IMR-90 (cell line): ENCODE results near the gene SALL4. TPM values are rescaled to one million over a fixed set of nuclear protein-coding genes. Genes with fewer than 3 reads are reported as not detected.

Experiments
- ATAC-seq: fragments of 200-7000 bp; cut with Tn5 transposase; 2 replicates; pipeline ENCODE4 v1.9.1; 2020; ENCODE audit warnings: low read depth, mild to moderate bottlenecking, moderate library complexity
- BruUV-seq: library from RNA; stranded (reverse); fragments of 400-500 nt; replicated peaks from 2 replicates; lab custom pipeline; 2021; lab: Mats Ljungman, UMichigan
- CTCF ChIA-PET: fragments of 300-600 bp; formaldehyde crosslinking; extraction: SDS; loops from one replicate; lab custom pipeline; 2021; ENCODE audit warnings: antibody characterized with exemption; lab: Yijun Ruan, JAX
- POLR2A ChIA-PET: fragments of 300-600 bp; sonication (Branson Sonifier 250); formaldehyde crosslinking; loops from one replicate; lab custom pipeline; 2022; ENCODE audit warnings: antibody characterized with exemption; ENCODE audit not compliant: unreplicated experiment; lab: Charles Lee
- DNase-seq: peaks from one replicate; pipeline ENCODE4 v3.0.0; 2013
- H2AFZ ChIP-seq: replicated peaks from 2 replicates; pipeline ENCODE3; 2013; ENCODE audit warnings: low read length, mild to moderate bottlenecking; ENCODE audit not compliant: poor library complexity
- H2AK5ac ChIP-seq: 2 replicates; pipeline ENCODE4 v1.6.1; 2013; ENCODE audit warnings: low read depth, low read length, inconsistent platforms
- H2AK9ac ChIP-seq: replicated peaks from 2 replicates; pipeline ENCODE3; 2013; ENCODE audit warnings: mild to moderate bottlenecking, low read depth, low read length, moderate library complexity; ENCODE audit not compliant: poor library complexity
- H2BK120ac ChIP-seq: 2 replicates; pipeline ENCODE4 v1.6.1; 2013; ENCODE audit warnings: low read depth, low read length, inconsistent platforms
- H2BK15ac ChIP-seq: 3 replicates; pipeline ENCODE4 v1.6.1; 2013; ENCODE audit warnings: low read depth, low read length, inconsistent platforms
- H2BK20ac ChIP-seq: 2 replicates; pipeline ENCODE4 v1.6.1; 2013; ENCODE audit warnings: low read depth, mild to moderate bottlenecking, inconsistent platforms, low read length, moderate library complexity
- H2BK5ac ChIP-seq: 2 replicates; pipeline ENCODE4 v1.6.1; 2013; ENCODE audit warnings: mild to moderate bottlenecking, low read depth, low read length, inconsistent platforms; ENCODE audit not compliant: poor library complexity, severe bottlenecking
- H3K14ac ChIP-seq: replicated peaks from 2 replicates; pipeline ENCODE4 v1.6.1; 2013; ENCODE audit warnings: low read depth, low read length, inconsistent platforms
- H3K18ac ChIP-seq: 2 replicates; pipeline ENCODE4 v1.6.1; 2013; ENCODE audit warnings: low read depth, low read length, control low read depth
- H3K23ac ChIP-seq: 2 replicates; pipeline ENCODE4 v1.6.1; 2013; ENCODE audit warnings: low read depth, low read length, inconsistent platforms
- H3K27ac ChIP-seq: 2 replicates; pipeline ENCODE4 v1.5.1; 2013; ENCODE audit warnings: mild to moderate bottlenecking, control low read depth, low read length; ENCODE audit not compliant: insufficient read depth
- H3K27me3 ChIP-seq: 2 replicates; pipeline ENCODE4 v1.6.1; 2013; ENCODE audit warnings: low read length; ENCODE audit not compliant: control insufficient read depth, insufficient read depth
- H3K36me3 ChIP-seq: 2 replicates; pipeline ENCODE4 v1.6.1; 2013; ENCODE audit warnings: low read length, mixed read lengths; ENCODE audit not compliant: control insufficient read depth, insufficient read depth
- H3K4ac ChIP-seq: 2 replicates; pipeline ENCODE4 v1.6.1; 2013; ENCODE audit warnings: low read depth, low read length, inconsistent platforms
- H3K4me1 ChIP-seq: 2 replicates; pipeline ENCODE4 v1.6.1; 2013; ENCODE audit warnings: low read length, mixed read lengths; ENCODE audit not compliant: control insufficient read depth, insufficient read depth
- H3K4me2 ChIP-seq: 2 replicates; pipeline ENCODE4 v1.6.1; 2013; ENCODE audit warnings: low read depth, mild to moderate bottlenecking, control low read depth, low read length, moderate library complexity
- H3K4me3 ChIP-seq: 2 replicates; pipeline ENCODE4 v1.5.1; 2013; ENCODE audit warnings: low read depth, mild to moderate bottlenecking, control low read depth, low read length, moderate library complexity; ENCODE audit not compliant: insufficient read depth
- H3K56ac ChIP-seq: 2 replicates; pipeline ENCODE4 v1.6.1; 2013; ENCODE audit warnings: low read length, inconsistent platforms; ENCODE audit not compliant: insufficient read depth; ENCODE audit errors: extremely low read depth
- H3K79me1 ChIP-seq, 2 experiments: 2 replicates each; pipeline ENCODE4 v1.6.1; 2013; ENCODE audit warnings: low read length in 2 of 2, inconsistent platforms in 1 of 2, low read depth in 1 of 2
- H3K9ac ChIP-seq: 2 replicates; pipeline ENCODE4 v1.6.1; 2013; ENCODE audit warnings: low read depth, low read length, control low read depth
- H3K9me1 ChIP-seq: 2 replicates; pipeline ENCODE4 v1.6.1; 2013; ENCODE audit warnings: low read length, inconsistent platforms; ENCODE audit not compliant: insufficient read depth
- H3K9me3 ChIP-seq: 2 replicates; pipeline ENCODE4 v1.6.1; 2013; ENCODE audit warnings: low read length; ENCODE audit not compliant: control insufficient read depth, insufficient read depth
- H4K20me1 ChIP-seq: 2 replicates; pipeline ENCODE4 v1.6.1; 2013; ENCODE audit warnings: low read length, inconsistent platforms; ENCODE audit not compliant: insufficient read depth
- H4K5ac ChIP-seq: 2 replicates; pipeline ENCODE4 v1.6.1; 2013; ENCODE audit warnings: mild to moderate bottlenecking, low read depth, low read length, control low read depth
- H4K8ac ChIP-seq, 2 experiments: 2 replicates each; pipeline ENCODE4 v1.6.1; 2013; ENCODE audit warnings: low read depth in 2 of 2, low read length in 2 of 2, control low read depth in 1 of 2, inconsistent platforms in 1 of 2
- H4K91ac ChIP-seq: 2 replicates; pipeline ENCODE4 v1.6.1; 2013; ENCODE audit warnings: low read depth, low read length, inconsistent platforms; ENCODE audit not compliant: insufficient read depth
- BHLHE40 ChIP-seq: fragments of 150-350 bp; IDR thresholded peaks from 2 replicates; pipeline ENCODE4 v1.6.1; 2016; ENCODE audit warnings: mild to moderate bottlenecking, low read depth, low read length
- CEBPB ChIP-seq: IDR thresholded peaks from 2 replicates; pipeline ENCODE4 v1.6.1; 2012; ENCODE audit warnings: low read depth, low read length, improper control_type of control experiment
- CHD1 ChIP-seq: IDR thresholded peaks from 2 replicates; pipeline ENCODE4 v1.6.1; 2012; ENCODE audit warnings: low read depth, low read length, improper control_type of control experiment
- CTCF ChIP-seq: conservative IDR thresholded peaks from 2 replicates; pipeline ENCODE4 v1.5.1; 2012; ENCODE audit warnings: mild to moderate bottlenecking, low read depth, low read length, improper control_type of control experiment
- ELK1 ChIP-seq: fragments of 150-350 bp; IDR thresholded peaks from 2 replicates; pipeline ENCODE4 v1.6.1; 2016; ENCODE audit warnings: low read depth, mild to moderate bottlenecking, low read length, moderate library complexity, borderline replicate concordance
- FOS ChIP-seq: fragments of 150-350 bp; IDR thresholded peaks from 2 replicates; pipeline ENCODE4 v1.6.1; 2016; ENCODE audit warnings: low read depth, low read length
- MXI1 ChIP-seq: IDR thresholded peaks from 2 replicates; pipeline ENCODE4 v1.6.1; 2012; ENCODE audit warnings: low read depth, mild to moderate bottlenecking, low read length, moderate library complexity, borderline replicate concordance
- NFE2L2 ChIP-seq: fragments of 150-350 bp; IDR thresholded peaks from 2 replicates; pipeline ENCODE4 v1.6.1; 2016; ENCODE audit warnings: low read depth, mild to moderate bottlenecking, low read length
- POLR2A ChIP-seq: IDR thresholded peaks from 2 replicates; pipeline ENCODE4 v1.6.1; 2012; ENCODE audit warnings: mild to moderate bottlenecking, low read depth, low read length
- RAD21 ChIP-seq: IDR thresholded peaks from 2 replicates; pipeline ENCODE4 v1.6.1; 2012; ENCODE audit warnings: low read length, improper control_type of control experiment
- RCOR1 ChIP-seq: IDR thresholded peaks from 2 replicates; pipeline ENCODE4 v1.6.1; 2012; ENCODE audit warnings: mild to moderate bottlenecking, low read length, improper control_type of control experiment; ENCODE audit not compliant: insufficient replicate concordance
- RFX5 ChIP-seq: IDR thresholded peaks from 2 replicates; pipeline ENCODE4 v1.8.0; 2012; ENCODE audit warnings: low read depth, mild to moderate bottlenecking, low read length, moderate library complexity
- SMC3 ChIP-seq: fragments of 150-350 bp; IDR thresholded peaks from 2 replicates; pipeline ENCODE4 v1.6.1; 2016; ENCODE audit warnings: low read depth, mild to moderate bottlenecking, antibody characterized with exemption, low read length, moderate library complexity
- USF2 ChIP-seq: fragments of 150-350 bp; IDR thresholded peaks from 2 replicates; pipeline ENCODE4 v1.6.1; 2017; ENCODE audit warnings: mild to moderate bottlenecking, antibody characterized with exemption, low read length, low read depth
- WGBS, 2 experiments: methylation state at CpG; one replicate each; pipeline versions ENCODE4 v1.1.5 to v1.1.7; 2013; ENCODE audit warnings: missing lambda C conversion rate in 2 of 2; ENCODE audit not compliant: insufficient read length in 1 of 2; ENCODE audit errors: extremely low coverage in 2 of 2; 5-methylcytosine and 5-hydroxymethylcytosine counted together
- dilution Hi-C: fragments of 300-500 bp; cut with HindIII; formaldehyde crosslinking; loops from one replicate; pipeline ENCODE4 v1.14.3; 2018; ENCODE audit warnings: low sequenced_read_pairs; ENCODE audit not compliant: unreplicated experiment
- in situ Hi-C: fragments of 300-500 bp; cut with MboI; formaldehyde crosslinking; loops from 3 replicates; pipeline ENCODE4 v1.14.3; 2019; ENCODE audit warnings: low sequenced_read_pairs, inconsistent platforms, mixed read lengths
- intact Hi-C: fragments of 100-400 bp; cut with micrococcal nuclease; formaldehyde crosslinking; loops from 2 replicates; pipeline ENCODE4 v1.10.0; 2022
- polyA plus RNA-seq, 3 experiments: library from polyadenylated mRNA; depleted of rRNA; stranded (reverse); fragments of >200 nt; gene quantifications; 2 replicates each; pipeline ENCODE4 v1.2.3, GENCODE V29; 2012; ENCODE audit warnings: low replicate concordance in 1 of 3
- total RNA-seq: library from RNA; depleted of rRNA; stranded (reverse); fragments of >200 nt; gene quantifications from 2 replicates; pipeline ENCODE4 v1.2.3, GENCODE V29; 2012

Gene SALL4
- total and polyA plus RNA-seq, 2 of the 4 experiments (the other 2 are of a cell fraction), result not detected

GRCh38 chr20:51803148-51803854, 980 bp upstream of the SALL4 start (continued):
- no peak for TF ChIP-seq NFE2L2

DNA sequence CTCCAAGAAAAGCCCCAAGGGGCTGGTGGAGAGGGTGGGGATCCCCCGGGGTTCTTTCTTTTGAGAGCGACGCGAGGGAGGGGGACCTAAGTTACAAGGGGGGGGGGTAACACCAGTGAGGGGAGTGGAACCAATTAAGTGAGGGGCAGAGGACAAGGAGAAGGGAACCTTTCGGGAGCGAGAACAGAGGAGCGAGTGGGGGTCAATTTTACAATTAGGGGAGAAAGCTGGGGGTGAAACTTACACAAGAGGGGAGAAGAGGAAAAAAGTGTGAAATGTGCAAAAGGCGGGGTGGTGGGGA, 548 bp downstream of the SALL4 start:
- no peak overlapping the region for H2BK5ac ChIP-seq
- ChIA-PET CTCF (interaction anchor here (0.6 kb wide), 1 partner anchor 1127 kb away, joined by 5 read pairs; no protein-coding TSS in a partner anchor), POLR2A (no interaction called here)
- H3K4me3 ChIP-seq, result no peak overlapping the region; the same call in 1 of the 2 replicates
- H3K79me1 ChIP-seq, result no peaks in the 10 kb centered on the region
- H3K23ac ChIP-seq, result no peak overlapping the region
- H4K5ac ChIP-seq, result no peak overlapping the region
- no TSS peak for BruUV-seq
- dilution Hi-C loops (no loop called here), in situ Hi-C loops (loop anchor here (10.0 kb wide), 1 partner anchor 283 kb away; no protein-coding TSS in a partner anchor), intact Hi-C loops (loop anchor here (10.0 kb wide), 1 partner anchor 163 kb away; no protein-coding TSS in a partner anchor)
- H3K27me3 ChIP-seq, result peaks cover 25% of the 10 kb centered on the region
- ATAC-seq (no peak), DNase-seq (no peak)
- H4K91ac ChIP-seq, result no peak overlapping the region
- peak overlapping the region; percentile 88 for H2AFZ ChIP-seq
- H4K20me1 ChIP-seq, result no peaks in the 10 kb centered on the region
- no peak overlapping the region for H3K18ac ChIP-seq
- no peak overlapping the region for H3K4me2 ChIP-seq
- peaks cover 5% of the 10 kb centered on the region; the same call in 1 of the 2 replicates for H3K4me1 ChIP-seq
- H4K8ac ChIP-seq, result no peak overlapping the region
- H3K9me1 ChIP-seq, result no peaks in the 10 kb centered on the region
- H3K36me3 ChIP-seq, result no peaks in the 10 kb centered on the region
- no peak overlapping the region for H2BK120ac ChIP-seq
- no peak overlapping the region for H2BK20ac ChIP-seq
- no peak overlapping the region for H3K9ac ChIP-seq
- no CpG with 5 or more reads among the region's 8 CpGs for WGBS, 2 experiments
- H3K56ac ChIP-seq, result no peak overlapping the region
- no peak overlapping the region for H2BK15ac ChIP-seq
- no peak overlapping the region for H2AK5ac ChIP-seq
- no peak overlapping the region for H3K27ac ChIP-seq
- no peak overlapping the region for H2AK9ac ChIP-seq
- H3K4ac ChIP-seq, result no peak overlapping the region
- H3K9me3 ChIP-seq, result no peaks in the 10 kb centered on the region
- H3K14ac ChIP-seq, result no peak overlapping the region
- TF ChIP-seq CEBPB, result no peak
- no peak for TF ChIP-seq BHLHE40
- TF ChIP-seq RFX5, result no peak
- TF ChIP-seq CHD1, result no peak
- TF ChIP-seq CTCF, result no peak
- no peak for TF ChIP-seq FOS
- TF ChIP-seq RAD21, result no peak
- no peak for TF ChIP-seq POLR2A
- no peak for TF ChIP-seq ELK1
- no peak for TF ChIP-seq SMC3
- no peak for TF ChIP-seq USF2
- TF ChIP-seq RCOR1, result no peak
- no peak for TF ChIP-seq MXI1
